HepG2 (cell line): ENCODE data around the gene ERMARD. TPM values are rescaled to one million over a fixed set of nuclear protein-coding genes. Genes with fewer than 3 reads are reported as not detected.

Experiments
- CBX1 ChIP-seq: IDR thresholded peaks from one replicate; pipeline ENCODE4 v1.6.1; 2016; ENCODE audit warnings: antibody characterized with exemption, low read depth
- CCDC6 ChIP-seq: sonication (generic); formaldehyde crosslinking; IDR thresholded peaks from 2 replicates; pipeline ENCODE4 v1.8.1; 2022; ENCODE audit warnings: mild to moderate bottlenecking, missing genetic modification reagents, moderate library complexity
- GATA4 ChIP-seq: sonication (generic); IDR thresholded peaks from 2 replicates; pipeline ENCODE4 v1.6.1; 2016; ENCODE audit warnings: antibody characterized with exemption, low read depth, borderline replicate concordance
- HMG20A ChIP-seq: IDR thresholded peaks from 2 replicates; pipeline ENCODE4 v1.6.1; 2016; ENCODE audit warnings: borderline replicate concordance
- ISL2 ChIP-seq: sonication (generic); formaldehyde crosslinking; IDR thresholded peaks from 2 replicates; pipeline ENCODE4 v1.5.0; 2020; ENCODE audit warnings: missing genetic modification reagents
- MXI1 ChIP-seq: IDR thresholded peaks from 3 replicates; pipeline ENCODE4 v1.6.1; 2012; ENCODE audit warnings: low read depth, low read length, inconsistent platforms, borderline replicate concordance
- NR3C1 ChIP-seq: sonication (generic); formaldehyde crosslinking; IDR thresholded peaks from 2 replicates; pipeline ENCODE4 v1.4.0; 2020; ENCODE audit warnings: missing genetic modification reagents
- REXO4 ChIP-seq: sonication (generic); formaldehyde crosslinking; IDR thresholded peaks from 2 replicates; pipeline ENCODE4 v1.8.0; 2022; ENCODE audit warnings: missing genetic modification reagents, mild to moderate bottlenecking, borderline replicate concordance
- SIN3B ChIP-seq: fragments of 150-350 bp; IDR thresholded peaks from 2 replicates; pipeline ENCODE4 v1.6.1; 2014; ENCODE audit warnings: low read length
- ZBTB20 ChIP-seq: sonication (generic); formaldehyde crosslinking; IDR thresholded peaks from 2 replicates; pipeline ENCODE4 v1.8.1; 2023; ENCODE audit warnings: missing genetic modification reagents, low read depth, mild to moderate bottlenecking, borderline replicate concordance
- ZFP90 ChIP-seq: sonication (generic); formaldehyde crosslinking; IDR thresholded peaks from 2 replicates; pipeline ENCODE4 v1.8.0; 2022; ENCODE audit warnings: missing genetic modification reagents, mild to moderate bottlenecking, inconsistent platforms, borderline replicate concordance
- ZMAT3 ChIP-seq: sonication (generic); formaldehyde crosslinking; conservative IDR thresholded peaks from 2 replicates; pipeline ENCODE4 v1.7.0; 2021; ENCODE audit warnings: missing genetic modification reagents
- ZMYM3 ChIP-seq: sonication (generic); formaldehyde crosslinking; IDR thresholded peaks from 2 replicates; pipeline ENCODE4 v1.5.1; 2020; ENCODE audit warnings: mild to moderate bottlenecking, missing genetic modification reagents
- ZNF224 ChIP-seq: sonication (generic); formaldehyde crosslinking; IDR thresholded peaks from 2 replicates; pipeline ENCODE4 v1.5.0; 2020; ENCODE audit warnings: mild to moderate bottlenecking, missing genetic modification reagents
- ZNF235 ChIP-seq: sonication (generic); formaldehyde crosslinking; IDR thresholded peaks from 2 replicates; pipeline ENCODE4 v1.8.1; 2023; ENCODE audit warnings: mild to moderate bottlenecking, missing genetic modification reagents, borderline replicate concordance
- ZNF292 ChIP-seq: sonication (generic); formaldehyde crosslinking; IDR thresholded peaks from 2 replicates; pipeline ENCODE4 v1.8.1; 2022; ENCODE audit warnings: mild to moderate bottlenecking, low read depth, missing genetic modification reagents, borderline replicate concordance
- ZNF597 ChIP-seq: sonication (generic); formaldehyde crosslinking; IDR thresholded peaks from 2 replicates; pipeline ENCODE4 v1.5.0; 2020; ENCODE audit warnings: missing genetic modification reagents
- ZNF609 ChIP-seq: sonication (generic); formaldehyde crosslinking; IDR thresholded peaks from 2 replicates; pipeline ENCODE4 v1.4.0; 2020; ENCODE audit warnings: mild to moderate bottlenecking, missing genetic modification reagents, borderline replicate concordance
- ZNF619 ChIP-seq: sonication (generic); formaldehyde crosslinking; IDR thresholded peaks from 2 replicates; pipeline ENCODE4 v1.4.0; 2020; ENCODE audit warnings: mild to moderate bottlenecking, missing genetic modification reagents
- ZNF773 ChIP-seq: sonication (generic); formaldehyde crosslinking; IDR thresholded peaks from 2 replicates; pipeline ENCODE4 v1.4.0; 2020; ENCODE audit warnings: missing genetic modification reagents, borderline replicate concordance
- ZNF891 ChIP-seq: sonication (generic); formaldehyde crosslinking; IDR thresholded peaks from 2 replicates; pipeline ENCODE4 v1.5.0; 2020; ENCODE audit warnings: mild to moderate bottlenecking, missing genetic modification reagents
- polyA plus RNA-seq, 8 experiments: library from polyadenylated mRNA; depleted of rRNA in 3 of 8; stranded (reverse) in 7 of 8; unstranded in 1 of 8; fragments of >200 nt; fragmentation: Illumina TruSeq in 4 of 8; extraction: Trizol in 4 of 8; gene quantifications; 2 replicates each; pipeline versions ENCODE4 v1.2.1 to v1.2.3, GENCODE V29; 2011 to 2016; ENCODE audit warnings: low read depth in 4 of 8, missing spikeins in 1 of 8, mixed read lengths in 1 of 8; ENCODE audit not compliant: insufficient read depth in 1 of 8
- total RNA-seq, 5 experiments: library from RNA; depleted of rRNA; stranded (reverse); fragments of >200 nt; fragmentation: Illumina TruSeq; extraction: Trizol; gene quantifications; 2 replicates each; pipeline ENCODE4 v1.2.3, GENCODE V29; 2016; ENCODE audit warnings: low read depth in 1 of 5
- TF ChIP-seq, protein P1 (sequence below): sonication (generic); formaldehyde crosslinking; IDR thresholded peaks from 2 replicates; pipeline ENCODE4 v1.5.0; 2020; ENCODE audit warnings: missing genetic modification reagents

ERMARD gene
- total and polyA plus RNA-seq, 2 of the 13 experiments (the other 11 are each of a cell fraction or from before 2014, with no cell fraction given) = 8.8 to 10.7 TPM

GRCh38 chr6:169810066-169810989 is 58.9 kb downstream of the ERMARD start (continued):
- TF ChIP-seq ZNF235 (CRISPR knock-in tag) = no peak
- TF ChIP-seq ZNF891 = peak; percentile 90; the same call in 1 of the 2 replicates
- TF ChIP-seq ZMAT3 = no peak
- TF ChIP-seq ZNF619 (CRISPR knock-in tag) = no peak
- no peak for TF ChIP-seq SIN3B
- no peak for TF ChIP-seq HMG20A (CRISPR knock-in tag)
- TF ChIP-seq ZNF597 = no peak
- TF ChIP-seq ZNF224 (CRISPR knock-in tag) = no peak
- no peak for TF ChIP-seq CCDC6 (CRISPR knock-in tag)
- TF ChIP-seq MXI1 = no peak
- TF ChIP-seq ZNF609 (CRISPR knock-in tag) = no peak
- TF ChIP-seq NR3C1 (CRISPR knock-in tag) = no peak
- TF ChIP-seq ZNF292 (CRISPR knock-in tag) = peak; percentile 85; the same call in 1 of the 2 replicates
- no peak for TF ChIP-seq CBX1
- no peak for TF ChIP-seq ZNF773 (CRISPR knock-in tag)
- TF ChIP-seq ZFP90 (CRISPR knock-in tag) = no peak
- no peak for TF ChIP-seq ISL2
- no peak for TF ChIP-seq GATA4
- TF ChIP-seq REXO4 = no peak
- no peak for TF ChIP-seq ZBTB20 (CRISPR knock-in tag)
- TF ChIP-seq, protein P1, sequence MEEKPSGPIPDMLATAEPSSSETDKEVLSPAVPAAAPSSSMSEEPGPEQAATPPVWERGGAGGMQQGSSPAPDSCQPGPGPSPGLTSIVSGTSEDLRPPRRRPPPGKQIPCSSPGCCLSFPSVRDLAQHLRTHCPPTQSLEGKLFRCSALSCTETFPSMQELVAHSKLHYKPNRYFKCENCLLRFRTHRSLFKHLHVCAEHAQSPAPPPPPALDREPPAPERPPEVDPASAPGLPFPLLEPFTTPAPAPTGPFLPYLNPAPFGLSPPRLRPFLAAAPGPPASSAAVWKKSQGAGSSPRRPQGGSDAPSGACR (CRISPR knock-in tag) = no peak
- TF ChIP-seq ZMYM3 = peak; percentile 6; the same call in 1 of the 2 replicates
